GM12874 (cell line): Measurements from ENCODE around the gene DUSP28.

Experiments
- CTCF ChIP-seq: IDR thresholded peaks from 2 replicates; pipeline ENCODE4 v1.5.1; 2011; ENCODE audit warnings: low read depth, mild to moderate bottlenecking, control low read depth, low read length, moderate library complexity; ENCODE audit not compliant: insufficient read depth

Gene DUSP28

GRCh38 chr2:240514631-240515030 is 45.5 kb upstream of the DUSP28 start:
- TF ChIP-seq CTCF, result no peak

DNA sequence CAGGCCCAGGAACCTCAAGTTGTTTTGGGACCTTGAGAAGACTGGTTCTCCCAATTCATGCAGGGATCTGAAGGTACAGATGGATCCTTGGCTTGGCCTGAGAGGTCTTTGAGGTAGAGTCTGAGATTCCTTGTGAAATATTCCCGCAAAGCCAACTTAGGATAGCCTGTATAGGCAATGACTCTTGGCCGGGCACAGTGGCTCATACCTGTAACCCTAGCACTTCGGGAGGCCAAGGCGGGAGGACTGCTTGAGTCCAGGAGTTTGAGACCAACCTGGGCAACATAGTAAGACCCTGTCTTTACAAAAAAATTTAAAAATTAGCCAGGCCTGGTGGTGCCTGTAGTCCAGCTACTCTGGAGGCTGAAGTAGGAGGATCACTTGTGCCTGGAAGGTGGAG is 42.8 kb upstream of the DUSP28 start:
- no peak for TF ChIP-seq CTCF

- TF ChIP-seq CTCF, result no peak
These were observed 41.2 kb upstream of the DUSP28 start for GRCh38 chr2:240518981-240519380.

DNA sequence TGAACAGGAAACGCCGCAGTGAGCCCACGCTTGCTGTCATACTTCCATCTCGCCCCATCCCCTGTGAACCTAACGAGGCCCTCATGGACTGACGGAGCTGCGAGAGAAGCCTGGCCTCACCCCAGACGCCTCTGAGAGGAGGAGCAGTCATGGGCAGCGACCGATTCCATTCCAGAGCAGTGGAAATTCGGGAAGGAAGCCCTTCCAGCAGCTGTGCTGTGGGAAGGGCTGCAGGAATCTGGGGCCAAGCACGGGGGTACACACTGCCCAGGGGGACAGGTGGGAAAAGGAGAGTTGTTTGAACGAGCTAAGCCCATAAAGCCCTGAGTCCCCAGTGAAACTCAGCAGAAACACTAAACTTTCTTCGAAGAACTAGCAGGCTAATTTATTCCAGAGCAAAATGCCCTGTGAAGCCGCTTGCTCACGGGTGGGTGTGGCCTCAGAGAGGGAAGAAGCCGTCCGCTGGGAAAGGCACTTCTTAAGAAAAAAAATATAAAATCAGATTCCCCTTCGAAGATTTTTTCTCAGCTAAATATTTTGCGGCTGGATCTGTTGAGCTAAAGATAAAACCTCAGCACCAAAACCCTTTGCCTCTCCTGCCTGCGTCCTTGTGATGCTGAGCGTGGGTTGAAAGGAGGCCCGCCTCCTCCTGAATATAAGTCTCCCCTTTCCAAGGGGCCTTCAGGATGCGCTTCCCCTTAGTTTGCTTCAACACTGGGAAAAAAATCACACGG is 40.6 kb upstream of the DUSP28 start:
- TF ChIP-seq CTCF, result no peak

- no peak for TF ChIP-seq CTCF
These were observed 39.8 kb upstream of the DUSP28 start for GRCh38 chr2:240520130-240520973.

DNA sequence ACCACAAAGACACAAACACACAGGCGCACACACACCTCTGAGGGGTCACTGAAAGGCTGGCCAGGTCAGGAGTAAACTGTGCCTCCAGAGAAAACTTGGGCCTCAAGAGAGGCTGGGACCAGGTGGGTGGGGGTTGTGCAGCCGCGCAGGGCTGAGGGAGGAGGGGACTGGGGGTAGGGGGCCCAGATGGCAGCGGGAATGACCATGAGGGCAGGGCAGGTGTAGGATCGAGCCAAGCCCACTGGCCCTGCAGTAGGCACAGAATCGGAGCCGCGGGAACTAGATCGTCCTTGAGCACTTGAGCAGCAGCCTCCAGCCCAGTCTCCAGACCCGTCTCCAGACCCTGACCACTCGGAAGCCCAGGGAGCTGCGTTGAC is 39.2 kb upstream of the DUSP28 start:
- no peak for TF ChIP-seq CTCF

DNA sequence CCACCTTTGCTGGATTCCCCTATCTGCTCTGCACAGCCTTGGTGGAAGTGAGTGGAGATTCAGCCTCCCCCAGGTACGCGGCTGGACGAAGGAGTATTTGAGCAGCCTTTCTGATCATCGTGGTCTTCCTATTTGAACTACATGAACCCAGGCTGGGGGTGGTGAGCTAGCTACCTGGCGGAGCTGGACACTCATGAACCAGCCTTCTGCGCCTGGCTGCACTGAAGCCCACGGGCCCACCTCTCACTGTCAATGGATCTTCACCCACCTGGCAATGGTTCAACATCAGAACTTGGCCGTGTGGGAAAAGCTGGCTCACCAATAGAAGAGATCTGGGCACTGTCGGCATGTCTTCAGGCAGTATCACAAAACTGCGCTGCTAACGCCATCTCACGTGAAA is 37.8 kb upstream of the DUSP28 start:
- TF ChIP-seq CTCF, result no peak
